ENCODE data around the gene CCDC138.

CCDC138 gene

GRCh38 chr2:108907822-108908712 lies 121.5 kb downstream of the CCDC138 start:
- ATAC-seq (replicated peaks; ENCODE audit: extremely low read depth, poor library complexity, severe bottlenecking) = no peak
- Mint-ChIP-seq H3K27me3 (peaks cover 9% of the 10 kb centered on the region), H3K27ac (ENCODE audit: low read depth) (no peak overlapping the region), H3K36me3 (ENCODE audit: insufficient read depth) (peaks cover 2% of the 10 kb centered on the region), H3K9me3 (no peaks in the 10 kb centered on the region), H3K4me3 (no peak overlapping the region), H3K4me1 (no peaks in the 10 kb centered on the region)
- DNase-seq (ENCODE audit: low spot score in 2 of 2) = peak in 1 of 2 donors; percentile 6

- DNase-seq (ENCODE audit: low spot score in 2 of 2) = no peak
- Mint-ChIP-seq H3K4me3 (no peak overlapping the region), H3K36me3 (ENCODE audit: insufficient read depth) (peaks cover 2% of the 10 kb centered on the region), H3K9me3 (no peaks in the 10 kb centered on the region), H3K4me1 (no peaks in the 10 kb centered on the region), H3K27ac (ENCODE audit: low read depth) (no peak overlapping the region), H3K27me3 (peaks cover 9% of the 10 kb centered on the region)
- no peak for ATAC-seq (replicated peaks; ENCODE audit: extremely low read depth, poor library complexity, severe bottlenecking)
Measured at GRCh38 chr2:108908713-108909070, 122.1 kb downstream of the CCDC138 start.

- no peak overlapping the region for H3K27ac Mint-ChIP-seq (ENCODE audit: low read depth)
- H3K4me1 Mint-ChIP-seq = no peaks in the 10 kb centered on the region
- H3K36me3 Mint-ChIP-seq (ENCODE audit: insufficient read depth) = peaks cover 2% of the 10 kb centered on the region
- H3K4me3 Mint-ChIP-seq = no peak overlapping the region
- H3K27me3 Mint-ChIP-seq = peaks cover 9% of the 10 kb centered on the region
- ATAC-seq (replicated peaks; ENCODE audit: extremely low read depth, poor library complexity, severe bottlenecking) = no peak
- H3K9me3 Mint-ChIP-seq = no peaks in the 10 kb centered on the region
- no peak for DNase-seq (ENCODE audit: low spot score in 2 of 2)
Measured at GRCh38 chr2:108909275-108909823, 122.8 kb downstream of the CCDC138 start.

- peaks cover 2% of the 10 kb centered on the region for H3K36me3 Mint-ChIP-seq (ENCODE audit: insufficient read depth)
Measured at GRCh38 chr2:108910011-108910431, 123.5 kb downstream of the CCDC138 start.

GRCh38 chr2:108910541-108911396 lies 124.2 kb downstream of the CCDC138 start:
- H3K27me3 Mint-ChIP-seq = peaks cover 9% of the 10 kb centered on the region
- H3K9me3 Mint-ChIP-seq = no peaks in the 10 kb centered on the region
- H3K4me3 Mint-ChIP-seq = no peak overlapping the region
- no peak overlapping the region for H3K27ac Mint-ChIP-seq (ENCODE audit: low read depth)
- H3K36me3 Mint-ChIP-seq (ENCODE audit: insufficient read depth) = peaks cover 2% of the 10 kb centered on the region
- ATAC-seq (replicated peaks; ENCODE audit: extremely low read depth, poor library complexity, severe bottlenecking) = no peak
- no peaks in the 10 kb centered on the region for H3K4me1 Mint-ChIP-seq
- peak; percentile 2 for DNase-seq (ENCODE audit: low spot score in 2 of 2)

More at GRCh38 chr2:108910011-108910431, 123.5 kb downstream of the CCDC138 start:
- ATAC-seq (replicated peaks; ENCODE audit: extremely low read depth, poor library complexity, severe bottlenecking) = no peak
- H3K27ac Mint-ChIP-seq (ENCODE audit: low read depth) = no peak overlapping the region
- H3K9me3 Mint-ChIP-seq = no peaks in the 10 kb centered on the region
- peaks cover 9% of the 10 kb centered on the region for H3K27me3 Mint-ChIP-seq
- H3K4me1 Mint-ChIP-seq = no peaks in the 10 kb centered on the region
- DNase-seq (ENCODE audit: low spot score in 2 of 2) = peak in 1 of 2 donors; percentile 5
- H3K4me3 Mint-ChIP-seq = no peak overlapping the region

- H3K27me3 Mint-ChIP-seq = peaks cover 9% of the 10 kb centered on the region
- peaks cover 2% of the 10 kb centered on the region for H3K36me3 Mint-ChIP-seq (ENCODE audit: insufficient read depth)
- peak in 1 of 2 donors; percentile 2 for DNase-seq (ENCODE audit: low spot score in 2 of 2)
Measured at GRCh38 chr2:108911401-108911800, 124.8 kb downstream of the CCDC138 start.

GRCh38 chr2:108911807-108912628 lies 125.4 kb downstream of the CCDC138 start:
- Mint-ChIP-seq H3K4me1 (no peaks in the 10 kb centered on the region), H3K9me3 (no peaks in the 10 kb centered on the region), H3K36me3 (ENCODE audit: insufficient read depth) (peaks cover 2% of the 10 kb centered on the region), H3K4me3 (no peak overlapping the region), H3K27me3 (peaks cover 9% of the 10 kb centered on the region), H3K27ac (ENCODE audit: low read depth) (no peak overlapping the region)
- peak in 1 of 2 donors; percentile 10 for DNase-seq (ENCODE audit: low spot score in 2 of 2)
- no peak for ATAC-seq (replicated peaks; ENCODE audit: extremely low read depth, poor library complexity, severe bottlenecking)

More at GRCh38 chr2:108911401-108911800, 124.8 kb downstream of the CCDC138 start:
- no peak for ATAC-seq (replicated peaks; ENCODE audit: extremely low read depth, poor library complexity, severe bottlenecking)
- Mint-ChIP-seq H3K4me3 (no peak overlapping the region), H3K4me1 (no peaks in the 10 kb centered on the region), H3K9me3 (no peaks in the 10 kb centered on the region), H3K27ac (ENCODE audit: low read depth) (no peak overlapping the region)

- Mint-ChIP-seq H3K36me3 (ENCODE audit: insufficient read depth) (peaks cover 2% of the 10 kb centered on the region), H3K4me3 (no peak overlapping the region), H3K27me3 (peaks cover 9% of the 10 kb centered on the region), H3K27ac (ENCODE audit: low read depth) (no peak overlapping the region), H3K9me3 (no peaks in the 10 kb centered on the region), H3K4me1 (no peaks in the 10 kb centered on the region)
- no peak for DNase-seq (ENCODE audit: low spot score in 2 of 2)
- no peak for ATAC-seq (replicated peaks; ENCODE audit: extremely low read depth, poor library complexity, severe bottlenecking)
Measured at GRCh38 chr2:108912629-108912902, 126.0 kb downstream of the CCDC138 start.

GRCh38 chr2:108916122-108916795 lies 129.7 kb downstream of the CCDC138 start:
- Mint-ChIP-seq H3K27me3 (peaks cover 16% of the 10 kb centered on the region), H3K4me1 (no peaks in the 10 kb centered on the region), H3K9me3 (no peaks in the 10 kb centered on the region), H3K36me3 (ENCODE audit: insufficient read depth) (peaks cover 2% of the 10 kb centered on the region), H3K27ac (ENCODE audit: low read depth) (no peak overlapping the region), H3K4me3 (no peak overlapping the region)
- DNase-seq (ENCODE audit: low spot score in 2 of 2) (no peak), ATAC-seq (replicated peaks; ENCODE audit: extremely low read depth, poor library complexity, severe bottlenecking) (no peak)

- H3K36me3 Mint-ChIP-seq (ENCODE audit: insufficient read depth) = peaks cover under 1% of the 10 kb centered on the region
- no peak for ATAC-seq (replicated peaks; ENCODE audit: extremely low read depth, poor library complexity, severe bottlenecking)
- no peak overlapping the region for H3K27ac Mint-ChIP-seq (ENCODE audit: low read depth)
Measured at GRCh38 chr2:108916796-108917421, 130.3 kb downstream of the CCDC138 start.

GRCh38 chr2:108917526-108917925 lies 131.0 kb downstream of the CCDC138 start:
- no peak for ATAC-seq (replicated peaks; ENCODE audit: extremely low read depth, poor library complexity, severe bottlenecking)
- Mint-ChIP-seq H3K4me1 (no peaks in the 10 kb centered on the region), H3K27ac (ENCODE audit: low read depth) (no peak overlapping the region), H3K27me3 (peaks cover 9% of the 10 kb centered on the region), H3K36me3 (ENCODE audit: insufficient read depth) (no peaks in the 10 kb centered on the region), H3K9me3 (no peaks in the 10 kb centered on the region), H3K4me3 (no peak overlapping the region)
- DNase-seq (ENCODE audit: low spot score in 2 of 2) = no peak

More at GRCh38 chr2:108916796-108917421, 130.3 kb downstream of the CCDC138 start:
- DNase-seq (ENCODE audit: low spot score in 2 of 2) = no peak
- no peak overlapping the region for H3K4me3 Mint-ChIP-seq
- peaks cover 9% of the 10 kb centered on the region for H3K27me3 Mint-ChIP-seq
- H3K9me3 Mint-ChIP-seq = no peaks in the 10 kb centered on the region
- H3K4me1 Mint-ChIP-seq = no peaks in the 10 kb centered on the region

All from central memory CD8-positive, alpha-beta T cell (primary cell).